Measurements from ENCODE around the gene PLPPR1.

DNA sequence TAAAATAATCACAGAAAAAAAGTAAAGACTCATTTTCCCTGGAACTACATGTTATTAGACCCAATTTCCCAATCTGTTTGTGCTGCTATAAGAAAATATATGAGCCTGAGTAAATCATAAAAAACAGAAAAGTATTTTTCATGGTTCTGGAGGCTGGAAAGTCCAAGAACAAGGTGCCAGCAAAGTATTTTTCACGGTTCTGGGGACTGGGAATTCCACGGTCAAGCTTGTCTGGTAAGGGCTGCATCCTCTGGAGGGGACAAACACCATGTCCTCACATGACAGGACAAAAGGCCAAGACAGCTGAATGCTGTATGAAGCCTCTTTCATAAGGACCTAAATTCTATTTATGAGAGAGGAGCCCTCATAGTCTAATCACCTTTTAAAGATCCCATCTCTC, 172.3 kb downstream of the PLPPR1 start:
- TF ChIP-seq, protein P1, sequence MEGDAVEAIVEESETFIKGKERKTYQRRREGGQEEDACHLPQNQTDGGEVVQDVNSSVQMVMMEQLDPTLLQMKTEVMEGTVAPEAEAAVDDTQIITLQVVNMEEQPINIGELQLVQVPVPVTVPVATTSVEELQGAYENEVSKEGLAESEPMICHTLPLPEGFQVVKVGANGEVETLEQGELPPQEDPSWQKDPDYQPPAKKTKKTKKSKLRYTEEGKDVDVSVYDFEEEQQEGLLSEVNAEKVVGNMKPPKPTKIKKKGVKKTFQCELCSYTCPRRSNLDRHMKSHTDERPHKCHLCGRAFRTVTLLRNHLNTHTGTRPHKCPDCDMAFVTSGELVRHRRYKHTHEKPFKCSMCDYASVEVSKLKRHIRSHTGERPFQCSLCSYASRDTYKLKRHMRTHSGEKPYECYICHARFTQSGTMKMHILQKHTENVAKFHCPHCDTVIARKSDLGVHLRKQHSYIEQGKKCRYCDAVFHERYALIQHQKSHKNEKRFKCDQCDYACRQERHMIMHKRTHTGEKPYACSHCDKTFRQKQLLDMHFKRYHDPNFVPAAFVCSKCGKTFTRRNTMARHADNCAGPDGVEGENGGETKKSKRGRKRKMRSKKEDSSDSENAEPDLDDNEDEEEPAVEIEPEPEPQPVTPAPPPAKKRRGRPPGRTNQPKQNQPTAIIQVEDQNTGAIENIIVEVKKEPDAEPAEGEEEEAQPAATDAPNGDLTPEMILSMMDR (IDR thresholded peaks at IDR 0.05) = no peak
- TF ChIP-seq POLR2A (IDR thresholded peaks at IDR 0.05) = no peak

Data from Peyer's patch (tissue), 4 donors.